Keratinocyte (primary cell): ENCODE data around the gene KRT71.
"Not testable (repeated sequence)": the region's sequence is repeated elsewhere in the genome, so short reads cannot be mapped to it uniquely, and the experiment has no call there.

Experiments
- CTCF ChIP-seq, 3 experiments: IDR thresholded peaks in 1 of 3; conservative IDR thresholded peaks in 1 of 3; optimal IDR thresholded peaks in 1 of 3; 2 replicates in 2 of 3; 3 replicates in 1 of 3; pipeline versions ENCODE3 to v1.5.1; 2011; ENCODE audit warnings: low read length in 3 of 3, mild to moderate bottlenecking in 3 of 3, moderate library complexity in 2 of 3, control low read depth in 1 of 3, inconsistent platforms in 1 of 3; ENCODE audit not compliant: insufficient read depth in 2 of 3; ENCODE audit errors: extremely low read depth in 1 of 3
- EZH2 ChIP-seq: IDR thresholded peaks from one replicate; pipeline ENCODE4 v1.6.1; 2012; ENCODE audit warnings: inconsistent platforms, mild to moderate bottlenecking, low read length, moderate library complexity

DNA sequence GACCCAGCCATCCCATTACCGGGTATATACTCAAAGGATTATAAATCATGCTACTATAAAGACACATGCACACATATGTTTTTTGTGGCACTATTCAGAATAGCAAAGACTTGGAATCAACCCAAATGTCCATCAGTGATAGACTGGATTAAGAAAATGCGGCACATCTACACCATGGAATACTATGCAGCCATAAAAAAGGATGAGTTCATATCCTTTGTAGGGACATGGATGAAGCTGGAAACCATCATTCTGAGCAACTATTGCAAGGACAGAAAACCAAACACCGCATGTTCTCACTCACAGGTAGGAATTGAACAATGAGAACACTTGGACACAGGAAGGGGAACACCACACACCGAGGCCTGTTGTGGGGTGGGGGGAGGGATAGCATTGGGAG, 41.3 kb upstream of the KRT71 start:
- not testable (repeated sequence) for TF ChIP-seq EZH2; CTCF (optimal IDR thresholded peaks at IDR 0.05 in 1 of 3, IDR thresholded peaks at IDR 0.05 in 1 of 3, conservative IDR thresholded peaks at IDR 0.05 in 1 of 3; ENCODE audit: extremely low read depth in 1 of 3, insufficient read depth in 2 of 3, low read length in 3 of 3)
